ENCODE measurements around the gene INCENP. TPM values are rescaled to one million over a fixed set of nuclear protein-coding genes. Genes with fewer than 3 reads are reported as not detected.

Gene INCENP
- total and polyA plus RNA-seq, 5 donors from 2014 or later: 1.0 to 36.6 (median 2.5) TPM

- no peaks in the 10 kb centered on the region for H3K9me3 ChIP-seq (ENCODE audit: control insufficient read depth in 2 of 2, low read length in 2 of 2)
- H3K27me3 Mint-ChIP-seq: no peaks in the 10 kb centered on the region
- H3K4me1 Mint-ChIP-seq: peaks cover 0 to 7% (median 3%) of the 10 kb centered on the region in 4 donors
- H3K27me3 ChIP-seq (ENCODE audit: control insufficient read depth, insufficient read depth, low read length): no peaks in the 10 kb centered on the region
- H3K4me3 Mint-ChIP-seq: no peak overlapping the region
- H3K4me1 ChIP-seq (ENCODE audit: control insufficient read depth, insufficient read depth, low read length, poor library complexity, severe bottlenecking): no peaks in the 10 kb centered on the region
- H3K27ac ChIP-seq (ENCODE audit: insufficient read depth, low read length, poor library complexity, severe bottlenecking): no peak overlapping the region
- H3K9me3 Mint-ChIP-seq: no peaks in the 10 kb centered on the region
- H3K36me3 Mint-ChIP-seq: peaks cover 16% of the 10 kb centered on the region
- ATAC-seq (ENCODE audit: low read depth in 2 of 2) (no peak), DNase-seq (no peak)
- no peak overlapping the region for H3K4me3 ChIP-seq (ENCODE audit: low read depth, low read length)
- peaks cover 40% of the 10 kb centered on the region for H3K36me3 ChIP-seq (ENCODE audit: control insufficient read depth, insufficient read depth, low read length)
- no peak overlapping the region for H3K27ac Mint-ChIP-seq
Measured at GRCh38 chr11:62139526-62140303, 15.9 kb downstream of the INCENP start.

DNA sequence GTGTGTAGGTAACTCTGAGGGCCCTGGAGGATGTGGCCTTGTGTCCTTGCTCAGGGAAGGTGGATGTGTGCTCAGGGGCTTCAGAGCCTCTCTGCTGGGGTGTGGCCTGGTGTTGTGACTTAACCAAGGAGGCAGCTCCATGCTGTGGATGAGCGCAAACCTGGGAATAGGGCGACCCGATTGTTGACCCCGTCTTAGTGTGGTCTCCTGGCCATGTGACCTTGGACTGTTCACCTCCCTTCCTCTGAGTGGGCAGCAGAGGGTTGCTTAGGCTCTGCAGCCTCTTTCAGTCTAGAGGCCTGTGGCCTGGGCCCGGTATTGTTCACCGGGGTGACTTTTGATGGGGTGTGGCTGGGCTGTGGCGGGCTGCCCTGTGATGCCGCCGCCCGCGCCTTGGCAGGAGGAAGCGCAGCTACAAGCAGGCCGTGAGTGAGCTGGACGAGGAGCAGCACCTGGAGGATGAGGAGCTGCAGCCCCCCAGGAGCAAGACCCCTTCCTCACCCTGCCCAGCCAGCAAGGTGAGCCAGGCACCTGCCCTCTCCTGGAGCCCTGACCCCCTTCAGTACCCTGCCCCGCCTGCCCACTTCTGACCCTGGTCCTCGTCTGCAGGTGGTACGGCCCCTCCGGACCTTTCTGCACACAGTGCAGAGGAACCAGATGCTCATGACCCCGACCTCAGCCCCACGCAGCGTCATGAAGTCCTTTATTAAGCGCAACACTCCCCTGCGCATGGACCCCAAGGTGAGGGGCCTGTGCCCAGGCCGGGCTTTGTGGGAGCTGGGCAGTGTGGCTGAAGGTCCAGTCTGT lies 16.7 kb downstream of the INCENP start:
- Histone ChIP-seq H3K9me3 (ENCODE audit: control insufficient read depth in 2 of 2, low read length in 2 of 2) (no peaks in the 10 kb centered on the region), H3K4me3 (ENCODE audit: low read depth, low read length) (no peak overlapping the region), H3K27me3 (ENCODE audit: control insufficient read depth, insufficient read depth, low read length) (no peaks in the 10 kb centered on the region), H3K4me1 (ENCODE audit: control insufficient read depth, insufficient read depth, low read length, poor library complexity, severe bottlenecking) (no peaks in the 10 kb centered on the region), H3K36me3 (ENCODE audit: control insufficient read depth, insufficient read depth, low read length) (peaks cover 47% of the 10 kb centered on the region), H3K27ac (ENCODE audit: insufficient read depth, low read length, poor library complexity, severe bottlenecking) (no peak overlapping the region)
- no peak for DNase-seq
- no peaks in the 10 kb centered on the region for H3K27me3 Mint-ChIP-seq
- no peak overlapping the region for H3K4me3 Mint-ChIP-seq
- H3K36me3 Mint-ChIP-seq: peaks cover 17% of the 10 kb centered on the region
- H3K4me1 Mint-ChIP-seq: peaks cover 0 to 4% (median 0%) of the 10 kb centered on the region in 4 donors
- H3K27ac Mint-ChIP-seq: no peak overlapping the region
- ATAC-seq (ENCODE audit: low read depth in 2 of 2): no peak
- no peaks in the 10 kb centered on the region for H3K9me3 Mint-ChIP-seq

DNA sequence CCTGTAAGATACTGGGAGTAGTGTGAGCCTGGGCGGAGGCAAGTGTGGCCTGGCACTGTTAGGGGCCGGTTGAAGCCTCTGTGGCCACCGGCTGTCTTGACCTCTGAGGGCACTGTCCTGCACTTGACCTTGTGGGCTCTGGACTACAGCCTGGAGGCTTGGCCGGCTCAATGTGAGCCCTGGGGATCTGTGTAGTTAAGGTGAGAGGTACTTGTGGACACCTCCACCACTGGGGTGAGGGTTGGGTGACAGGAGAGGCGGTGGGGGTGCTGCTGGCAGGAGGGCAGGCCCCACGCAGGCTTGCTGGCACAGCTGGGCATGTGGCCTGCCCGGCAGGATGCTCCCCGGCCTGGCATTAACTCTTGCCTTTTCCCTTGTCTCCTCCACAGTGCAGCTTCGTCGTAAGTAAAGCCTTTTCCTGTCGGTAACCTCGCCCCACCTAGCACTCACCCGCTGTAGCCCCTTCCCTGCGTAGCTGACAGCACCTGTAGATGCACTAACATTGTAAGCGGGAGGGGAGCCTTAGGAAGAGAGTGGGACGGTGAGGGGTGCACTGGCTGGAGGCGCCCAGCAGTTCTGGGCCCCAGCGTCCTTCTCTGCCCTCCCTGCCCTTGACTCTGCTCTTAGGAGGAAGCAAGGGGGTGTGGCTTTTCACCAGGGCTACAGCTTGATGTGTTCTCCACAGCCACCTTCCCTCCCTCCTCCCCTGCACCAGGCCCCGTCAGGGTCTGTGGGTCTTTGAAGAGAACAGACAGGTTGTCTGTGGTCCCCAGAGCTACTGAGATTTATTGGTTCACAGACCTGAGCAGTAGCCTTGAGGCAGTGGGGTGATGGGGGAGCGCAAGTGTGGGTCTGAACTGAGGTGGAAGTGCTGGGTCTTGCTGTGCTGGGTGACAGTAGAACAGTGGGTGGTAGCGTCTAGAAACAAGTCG lies 17.6 kb downstream of the INCENP start:
- H3K4me1 Mint-ChIP-seq: peaks cover 0 to 4% (median 0%) of the 10 kb centered on the region in 4 donors
- no peaks in the 10 kb centered on the region for H3K4me1 ChIP-seq (ENCODE audit: control insufficient read depth, insufficient read depth, low read length, poor library complexity, severe bottlenecking)
- DNase-seq: no peak
- H3K9me3 Mint-ChIP-seq: no peaks in the 10 kb centered on the region
- no peak overlapping the region for H3K4me3 Mint-ChIP-seq
- H3K27ac Mint-ChIP-seq: no peak overlapping the region
- H3K27me3 ChIP-seq (ENCODE audit: control insufficient read depth, insufficient read depth, low read length): no peaks in the 10 kb centered on the region
- no peak overlapping the region for H3K27ac ChIP-seq (ENCODE audit: insufficient read depth, low read length, poor library complexity, severe bottlenecking)
- H3K36me3 Mint-ChIP-seq: peaks cover 23% of the 10 kb centered on the region
- H3K27me3 Mint-ChIP-seq: no peaks in the 10 kb centered on the region
- H3K36me3 ChIP-seq (ENCODE audit: control insufficient read depth, insufficient read depth, low read length): peaks cover 50% of the 10 kb centered on the region
- no peak for ATAC-seq (ENCODE audit: low read depth in 2 of 2)
- no peaks in the 10 kb centered on the region for H3K9me3 ChIP-seq (ENCODE audit: control insufficient read depth in 2 of 2, low read length in 2 of 2)
- H3K4me3 ChIP-seq (ENCODE audit: low read depth, low read length): no peak overlapping the region

DNA sequence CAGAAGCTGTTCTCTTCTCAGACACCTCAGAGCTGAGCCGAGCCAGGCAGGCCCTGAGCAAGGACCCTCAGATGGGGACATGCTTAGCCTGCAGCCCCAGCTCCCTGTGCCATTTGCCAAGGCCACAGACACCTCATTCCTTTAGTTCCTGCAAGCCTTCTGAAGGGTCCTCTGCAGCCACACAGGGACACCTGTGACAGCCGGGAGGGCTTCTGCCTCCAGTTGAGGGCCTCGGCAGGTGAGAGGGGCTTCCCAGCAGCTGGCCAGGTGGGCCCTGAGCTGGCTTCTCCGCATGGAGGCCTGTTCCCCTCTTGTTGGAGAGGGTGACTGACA lies 18.2 kb downstream of the INCENP start:
- Mint-ChIP-seq H3K36me3 (peaks cover 23% of the 10 kb centered on the region), H3K4me3 (no peak overlapping the region), H3K9me3 (no peaks in the 10 kb centered on the region), H3K4me1 (peaks cover 0 to 4% (median 0%) of the 10 kb centered on the region in 4 donors), H3K27ac (no peak overlapping the region), H3K27me3 (no peaks in the 10 kb centered on the region)
- H3K9me3 ChIP-seq (ENCODE audit: control insufficient read depth in 2 of 2, low read length in 2 of 2): no peaks in the 10 kb centered on the region
- H3K4me3 ChIP-seq (ENCODE audit: low read depth, low read length): no peak overlapping the region
- no peaks in the 10 kb centered on the region for H3K27me3 ChIP-seq (ENCODE audit: control insufficient read depth, insufficient read depth, low read length)
- no peaks in the 10 kb centered on the region for H3K4me1 ChIP-seq (ENCODE audit: control insufficient read depth, insufficient read depth, low read length, poor library complexity, severe bottlenecking)
- H3K27ac ChIP-seq (ENCODE audit: insufficient read depth, low read length, poor library complexity, severe bottlenecking): no peak overlapping the region
- ATAC-seq (ENCODE audit: low read depth in 2 of 2) (no peak), DNase-seq (no peak)
- peaks cover 50% of the 10 kb centered on the region for H3K36me3 ChIP-seq (ENCODE audit: control insufficient read depth, insufficient read depth, low read length)

GRCh38 chr11:62142921-62143320 lies 19.1 kb downstream of the INCENP start:
- Histone ChIP-seq H3K4me1 (ENCODE audit: control insufficient read depth, insufficient read depth, low read length, poor library complexity, severe bottlenecking) (no peaks in the 10 kb centered on the region), H3K27ac (ENCODE audit: insufficient read depth, low read length, poor library complexity, severe bottlenecking) (no peak overlapping the region), H3K4me3 (ENCODE audit: low read depth, low read length) (no peak overlapping the region), H3K27me3 (ENCODE audit: control insufficient read depth, insufficient read depth, low read length) (no peaks in the 10 kb centered on the region), H3K9me3 (ENCODE audit: control insufficient read depth in 2 of 2, low read length in 2 of 2) (no peaks in the 10 kb centered on the region), H3K36me3 (ENCODE audit: control insufficient read depth, insufficient read depth, low read length) (peaks cover 59% of the 10 kb centered on the region)
- ATAC-seq (ENCODE audit: low read depth in 2 of 2) (no peak), DNase-seq (no peak)
- Mint-ChIP-seq H3K9me3 (no peaks in the 10 kb centered on the region), H3K27ac (peak overlapping the region in 2 of 3 donors; percentile 42 to 56), H3K36me3 (peaks cover 32% of the 10 kb centered on the region), H3K4me1 (peaks cover 0 to 4% (median 0%) of the 10 kb centered on the region in 4 donors), H3K27me3 (no peaks in the 10 kb centered on the region), H3K4me3 (peak overlapping the region in 1 of 4 donors; percentile 17)

DNA sequence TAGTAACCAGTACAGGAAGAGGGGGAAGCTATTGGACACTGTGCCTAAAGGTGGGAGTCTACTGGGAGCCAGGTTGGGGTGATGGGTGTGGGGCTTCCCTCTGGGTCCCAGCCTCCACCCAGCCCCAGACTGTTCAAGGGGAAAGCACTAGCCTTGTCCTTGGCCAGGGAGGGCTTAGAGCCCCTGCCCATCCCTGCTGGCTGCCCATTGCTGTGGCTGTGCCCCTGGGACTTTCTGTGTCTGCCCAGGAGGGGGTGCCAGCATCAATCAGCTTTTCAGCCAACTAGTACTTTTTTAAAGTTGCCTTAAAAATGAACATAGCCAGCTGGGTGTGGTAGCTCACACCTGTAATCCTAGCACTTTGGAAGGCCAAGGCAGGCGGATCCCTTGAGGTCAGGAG lies 19.9 kb downstream of the INCENP start:
- H3K4me1 Mint-ChIP-seq: peaks cover 0 to 4% (median 0%) of the 10 kb centered on the region in 4 donors
- no peaks in the 10 kb centered on the region for H3K4me1 ChIP-seq (ENCODE audit: control insufficient read depth, insufficient read depth, low read length, poor library complexity, severe bottlenecking)
- H3K4me3 ChIP-seq (ENCODE audit: low read depth, low read length): no peak overlapping the region
- H3K9me3 ChIP-seq (ENCODE audit: control insufficient read depth in 2 of 2, low read length in 2 of 2): no peaks in the 10 kb centered on the region
- H3K27me3 Mint-ChIP-seq: no peaks in the 10 kb centered on the region
- H3K4me3 Mint-ChIP-seq: no peak overlapping the region
- DNase-seq (no peak), ATAC-seq (ENCODE audit: low read depth in 2 of 2) (no peak)
- H3K36me3 ChIP-seq (ENCODE audit: control insufficient read depth, insufficient read depth, low read length): peaks cover 65% of the 10 kb centered on the region
- peaks cover 33% of the 10 kb centered on the region for H3K36me3 Mint-ChIP-seq
- no peaks in the 10 kb centered on the region for H3K9me3 Mint-ChIP-seq
- no peak overlapping the region for H3K27ac Mint-ChIP-seq
- H3K27me3 ChIP-seq (ENCODE audit: control insufficient read depth, insufficient read depth, low read length): no peaks in the 10 kb centered on the region
- no peak overlapping the region for H3K27ac ChIP-seq (ENCODE audit: insufficient read depth, low read length, poor library complexity, severe bottlenecking)

DNA sequence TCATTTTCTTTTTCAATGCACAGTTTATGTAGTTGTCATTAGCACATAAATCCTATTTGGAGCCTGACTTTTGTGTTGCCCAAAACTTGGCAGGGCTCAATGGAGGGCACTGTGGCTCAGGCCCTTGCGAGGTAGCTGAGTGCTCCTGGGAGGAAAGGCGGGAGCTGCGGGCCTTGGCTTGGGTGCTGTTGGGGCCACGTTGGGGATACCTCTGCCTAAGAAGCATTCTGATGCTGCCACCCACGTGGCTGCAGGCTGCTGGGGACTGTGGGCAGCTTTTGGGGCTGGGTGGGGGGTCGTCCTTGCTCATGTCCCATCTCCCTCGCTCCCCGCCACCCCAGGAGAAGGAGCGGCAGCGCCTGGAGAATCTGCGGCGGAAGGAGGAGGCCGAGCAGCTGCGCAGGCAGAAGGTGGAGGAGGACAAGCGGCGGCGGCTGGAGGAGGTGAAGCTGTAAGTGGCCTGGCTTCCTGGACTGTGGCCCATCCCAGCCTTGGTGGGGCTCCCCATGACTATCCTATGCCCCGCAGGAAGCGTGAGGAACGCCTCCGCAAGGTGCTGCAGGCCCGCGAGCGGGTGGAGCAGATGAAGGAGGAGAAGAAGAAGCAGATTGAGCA lies 20.9 kb downstream of the INCENP start:
- no peaks in the 10 kb centered on the region for H3K27me3 ChIP-seq (ENCODE audit: control insufficient read depth, insufficient read depth, low read length)
- Mint-ChIP-seq H3K36me3 (peaks cover 40% of the 10 kb centered on the region), H3K4me3 (no peak overlapping the region), H3K4me1 (peaks cover 0 to 4% (median 0%) of the 10 kb centered on the region in 4 donors), H3K27ac (no peak overlapping the region), H3K9me3 (no peaks in the 10 kb centered on the region), H3K27me3 (no peaks in the 10 kb centered on the region)
- no peak overlapping the region for H3K4me3 ChIP-seq (ENCODE audit: low read depth, low read length)
- H3K9me3 ChIP-seq (ENCODE audit: control insufficient read depth in 2 of 2, low read length in 2 of 2): no peaks in the 10 kb centered on the region
- DNase-seq (no peak), ATAC-seq (ENCODE audit: low read depth in 2 of 2) (no peak)
- no peak overlapping the region for H3K27ac ChIP-seq (ENCODE audit: insufficient read depth, low read length, poor library complexity, severe bottlenecking)
- H3K36me3 ChIP-seq (ENCODE audit: control insufficient read depth, insufficient read depth, low read length): peaks cover 63% of the 10 kb centered on the region
- no peaks in the 10 kb centered on the region for H3K4me1 ChIP-seq (ENCODE audit: control insufficient read depth, insufficient read depth, low read length, poor library complexity, severe bottlenecking)
